A673 (cell line): ENCODE measurements around the gene TRIM8. TPM values are rescaled to one million over a fixed set of nuclear protein-coding genes. Genes with fewer than 3 reads are reported as not detected.

Experiments
- BruUV-seq: library from RNA; stranded (reverse); fragments of 400-500 nt; replicated peaks from 2 replicates; lab custom pipeline; 2021; lab: Mats Ljungman, UMichigan
- CTCF ChIA-PET: fragments of 300-600 bp; sonication (Branson Sonifier 250); formaldehyde crosslinking; loops from one replicate; lab custom pipeline; 2022; ENCODE audit warnings: antibody characterized with exemption; lab: Charles Lee
- POLR2A ChIA-PET: fragments of 300-600 bp; sonication (Branson Sonifier 250); formaldehyde crosslinking; loops from one replicate; lab custom pipeline; 2022; ENCODE audit warnings: antibody characterized with exemption; ENCODE audit not compliant: low non-redundant PET; lab: Charles Lee
- DNase-seq: peaks from one replicate; pipeline ENCODE4 v3.0.0-alpha.2; 2015; ENCODE audit warnings: low spot score
- H3K27ac ChIP-seq: fragments of 200-600 bp; sonication (generic); 2 replicates; pipeline ENCODE4 v1.5.1; 2016; ENCODE audit warnings: mixed run types, low read depth, mild to moderate bottlenecking, mixed read lengths, antibody characterized with exemption, low read length; ENCODE audit not compliant: poor library complexity, severe bottlenecking
- H3K27me3 ChIP-seq: fragments of 200-600 bp; sonication (generic); replicated peaks from 2 replicates; pipeline ENCODE4 v1.6.1; 2017; ENCODE audit warnings: mixed run types, low read depth, mild to moderate bottlenecking, mixed read lengths, antibody characterized with exemption, low read length; ENCODE audit not compliant: insufficient read depth, poor library complexity
- H3K36me3 ChIP-seq: fragments of 200-600 bp; sonication (generic); 2 replicates; pipeline ENCODE4 v1.6.1; 2016; ENCODE audit warnings: mixed run types, mild to moderate bottlenecking, mixed read lengths, antibody characterized with exemption, low read length; ENCODE audit not compliant: insufficient read depth, poor library complexity, severe bottlenecking
- H3K4me1 ChIP-seq: fragments of 200-600 bp; sonication (generic); 2 replicates; pipeline ENCODE4 v1.6.1; 2017; ENCODE audit warnings: mixed run types, mild to moderate bottlenecking, mixed read lengths, antibody characterized with exemption, low read length; ENCODE audit not compliant: insufficient read depth, poor library complexity, severe bottlenecking
- H3K4me3 ChIP-seq: fragments of 200-600 bp; sonication (generic); 2 replicates; pipeline ENCODE4 v1.5.1; 2016; ENCODE audit warnings: low read depth, mixed run types, mild to moderate bottlenecking, mixed read lengths, low read length; ENCODE audit not compliant: poor library complexity, severe bottlenecking
- H3K9me3 ChIP-seq: fragments of 200-600 bp; sonication (generic); 2 replicates; pipeline ENCODE4 v1.6.1; 2016; ENCODE audit warnings: mixed run types, low read depth, mild to moderate bottlenecking, mixed read lengths, antibody characterized with exemption, low read length; ENCODE audit not compliant: poor library complexity, severe bottlenecking
- CTCF ChIP-seq: fragments of 300-800, 200-600 bp; sonication (generic); conservative IDR thresholded peaks from 2 replicates; pipeline ENCODE4 v1.5.1; 2017; ENCODE audit warnings: low read depth, mild to moderate bottlenecking, antibody characterized with exemption, low read length, moderate library complexity, mixed read lengths
- EZH2 ChIP-seq: fragments of 200-600 bp; sonication (generic); IDR thresholded peaks from 2 replicates; pipeline ENCODE4 v1.6.1; 2017; ENCODE audit warnings: borderline replicate concordance, low read depth, mild to moderate bottlenecking, mixed read lengths, antibody characterized with exemption, low read length; ENCODE audit not compliant: poor library complexity, severe bottlenecking
- intact Hi-C: fragments of 100-400 bp; cut with micrococcal nuclease; formaldehyde crosslinking; loops from one replicate; pipeline ENCODE4 v1.10.0; 2022; ENCODE audit not compliant: unreplicated experiment
- total RNA-seq: library from RNA; stranded (reverse); gene quantifications from 2 replicates; pipeline ENCODE4 v1.2.3, GENCODE V29; 2021

The TRIM8 gene
- total RNA-seq, 1 experiment from 2014 or later: 29.4 TPM

DNA sequence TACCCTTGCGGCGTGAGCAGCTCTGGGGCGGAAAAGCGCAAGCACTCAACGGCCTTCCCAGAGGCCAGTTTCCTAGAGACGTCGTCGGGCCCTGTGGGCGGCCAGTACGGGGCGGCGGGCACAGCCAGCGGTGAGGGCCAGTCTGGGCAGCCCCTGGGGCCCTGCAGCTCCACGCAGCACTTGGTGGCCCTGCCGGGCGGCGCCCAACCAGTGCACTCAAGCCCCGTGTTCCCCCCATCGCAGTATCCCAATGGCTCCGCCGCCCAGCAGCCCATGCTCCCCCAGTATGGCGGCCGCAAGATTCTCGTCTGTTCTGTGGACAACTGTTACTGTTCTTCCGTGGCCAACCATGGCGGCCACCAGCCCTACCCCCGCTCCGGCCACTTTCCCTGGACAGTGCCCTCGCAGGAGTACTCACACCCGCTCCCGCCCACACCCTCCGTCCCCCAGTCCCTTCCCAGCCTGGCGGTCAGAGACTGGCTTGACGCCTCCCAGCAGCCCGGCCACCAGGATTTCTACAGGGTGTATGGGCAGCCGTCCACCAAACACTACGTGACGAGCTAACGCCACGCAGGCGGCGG is 12.6 kb downstream of the TRIM8 start:
- Histone ChIP-seq H3K4me3 (no peak overlapping the region), H3K27ac (no peak overlapping the region), H3K4me1 (no peaks in the 10 kb centered on the region), H3K27me3 (no peaks in the 10 kb centered on the region), H3K36me3 (peaks cover 20% of the 10 kb centered on the region), H3K9me3 (no peaks in the 10 kb centered on the region)
- POLR2A ChIA-PET: no interaction called here
- CTCF ChIA-PET: no interaction called here
- intact Hi-C loops: no loop called here
- BruUV-seq: no TSS peak
- TF ChIP-seq EZH2: no peak
- no peak for TF ChIP-seq CTCF
- no peak for DNase-seq

- TF ChIP-seq EZH2: no peak
- TF ChIP-seq CTCF: no peak
- DNase-seq: no peak
- Histone ChIP-seq H3K27ac (no peak overlapping the region), H3K4me1 (no peaks in the 10 kb centered on the region), H3K9me3 (no peaks in the 10 kb centered on the region), H3K27me3 (no peaks in the 10 kb centered on the region), H3K4me3 (no peak overlapping the region), H3K36me3 (peaks cover 20% of the 10 kb centered on the region)
- ChIA-PET CTCF (no interaction called here), POLR2A (no interaction called here)
- intact Hi-C loops: no loop called here
- no TSS peak for BruUV-seq
Measured at GRCh38 chr10:102657451-102657850, 13.2 kb downstream of the TRIM8 start.

DNA sequence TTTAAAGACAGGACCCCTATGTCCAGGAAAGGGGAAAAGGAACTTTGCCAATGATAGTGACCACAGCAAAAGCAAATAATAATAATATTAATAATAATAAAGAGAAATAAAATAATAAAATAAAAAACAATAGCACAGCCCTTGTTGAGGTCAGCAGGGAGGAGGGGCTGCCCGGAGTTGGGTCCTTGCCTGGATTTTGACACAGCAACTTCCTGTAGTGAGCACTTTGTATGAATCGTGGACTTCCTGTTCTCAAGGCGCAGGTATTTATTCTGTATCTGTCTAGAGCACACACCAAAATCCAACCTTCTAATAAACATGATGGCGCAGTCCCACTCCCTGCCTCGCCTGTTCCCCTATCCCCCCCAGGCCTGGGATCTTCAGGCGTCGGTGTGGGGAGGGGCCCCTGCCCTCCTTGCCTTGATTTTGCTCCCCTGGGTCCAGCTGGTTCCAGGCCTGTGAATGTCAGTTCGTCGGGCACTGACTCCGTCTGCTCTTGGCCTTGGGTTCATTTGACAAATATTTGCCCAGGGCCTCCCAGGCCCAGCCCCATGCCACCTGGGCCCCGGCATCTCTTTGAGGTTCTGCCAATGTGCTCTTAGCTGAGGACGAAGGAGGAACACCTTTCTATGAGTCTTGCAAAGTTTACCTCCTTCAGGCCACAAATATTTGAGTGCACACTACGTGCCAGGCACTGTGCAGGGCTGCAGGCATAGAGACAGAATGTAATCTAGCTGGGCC is 13.9 kb downstream of the TRIM8 start:
- Histone ChIP-seq H3K36me3 (peaks cover 20% of the 10 kb centered on the region), H3K4me1 (no peaks in the 10 kb centered on the region), H3K27ac (no peak overlapping the region), H3K27me3 (no peaks in the 10 kb centered on the region), H3K4me3 (no peak overlapping the region), H3K9me3 (no peaks in the 10 kb centered on the region)
- POLR2A ChIA-PET: no interaction called here
- DNase-seq: no peak
- CTCF ChIA-PET: no interaction called here
- intact Hi-C loops: no loop called here
- TF ChIP-seq CTCF: no peak
- TF ChIP-seq EZH2: no peak
- BruUV-seq: no TSS peak
